ENCODE measurements around the gene EAF2.

DNA sequence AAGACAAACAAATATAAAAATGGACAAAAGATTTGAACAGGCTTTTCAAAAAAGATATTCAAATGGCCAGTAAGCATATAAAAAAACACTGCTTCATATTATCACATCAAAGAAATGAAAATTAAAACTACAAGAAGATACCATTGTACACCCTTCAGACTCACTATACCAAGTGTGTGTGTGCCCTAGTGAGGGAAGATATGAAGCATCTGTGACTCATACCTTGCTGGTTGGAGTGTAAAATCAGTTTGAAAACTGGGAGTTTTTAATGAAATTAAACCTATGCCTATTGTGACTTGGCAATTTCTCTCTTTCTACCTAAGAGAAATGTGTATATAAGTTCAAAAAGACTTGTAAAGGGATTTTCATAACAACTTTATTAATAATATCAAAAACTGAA, 35.7 kb downstream of the EAF2 start:
- no peak for TF ChIP-seq POLR2A (IDR thresholded peaks at IDR 0.05)
- TF ChIP-seq, protein P1, sequence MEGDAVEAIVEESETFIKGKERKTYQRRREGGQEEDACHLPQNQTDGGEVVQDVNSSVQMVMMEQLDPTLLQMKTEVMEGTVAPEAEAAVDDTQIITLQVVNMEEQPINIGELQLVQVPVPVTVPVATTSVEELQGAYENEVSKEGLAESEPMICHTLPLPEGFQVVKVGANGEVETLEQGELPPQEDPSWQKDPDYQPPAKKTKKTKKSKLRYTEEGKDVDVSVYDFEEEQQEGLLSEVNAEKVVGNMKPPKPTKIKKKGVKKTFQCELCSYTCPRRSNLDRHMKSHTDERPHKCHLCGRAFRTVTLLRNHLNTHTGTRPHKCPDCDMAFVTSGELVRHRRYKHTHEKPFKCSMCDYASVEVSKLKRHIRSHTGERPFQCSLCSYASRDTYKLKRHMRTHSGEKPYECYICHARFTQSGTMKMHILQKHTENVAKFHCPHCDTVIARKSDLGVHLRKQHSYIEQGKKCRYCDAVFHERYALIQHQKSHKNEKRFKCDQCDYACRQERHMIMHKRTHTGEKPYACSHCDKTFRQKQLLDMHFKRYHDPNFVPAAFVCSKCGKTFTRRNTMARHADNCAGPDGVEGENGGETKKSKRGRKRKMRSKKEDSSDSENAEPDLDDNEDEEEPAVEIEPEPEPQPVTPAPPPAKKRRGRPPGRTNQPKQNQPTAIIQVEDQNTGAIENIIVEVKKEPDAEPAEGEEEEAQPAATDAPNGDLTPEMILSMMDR (IDR thresholded peaks at IDR 0.05): no peak

All from Peyer's patch (tissue), 4 donors.